ENCODE results near the gene ZKSCAN8. TPM values are rescaled to one million over a fixed set of nuclear protein-coding genes. Genes with fewer than 3 reads are reported as not detected.

The ZKSCAN8 gene
- total RNA-seq, 1 experiment from 2014 or later, result 20.7 TPM

DNA sequence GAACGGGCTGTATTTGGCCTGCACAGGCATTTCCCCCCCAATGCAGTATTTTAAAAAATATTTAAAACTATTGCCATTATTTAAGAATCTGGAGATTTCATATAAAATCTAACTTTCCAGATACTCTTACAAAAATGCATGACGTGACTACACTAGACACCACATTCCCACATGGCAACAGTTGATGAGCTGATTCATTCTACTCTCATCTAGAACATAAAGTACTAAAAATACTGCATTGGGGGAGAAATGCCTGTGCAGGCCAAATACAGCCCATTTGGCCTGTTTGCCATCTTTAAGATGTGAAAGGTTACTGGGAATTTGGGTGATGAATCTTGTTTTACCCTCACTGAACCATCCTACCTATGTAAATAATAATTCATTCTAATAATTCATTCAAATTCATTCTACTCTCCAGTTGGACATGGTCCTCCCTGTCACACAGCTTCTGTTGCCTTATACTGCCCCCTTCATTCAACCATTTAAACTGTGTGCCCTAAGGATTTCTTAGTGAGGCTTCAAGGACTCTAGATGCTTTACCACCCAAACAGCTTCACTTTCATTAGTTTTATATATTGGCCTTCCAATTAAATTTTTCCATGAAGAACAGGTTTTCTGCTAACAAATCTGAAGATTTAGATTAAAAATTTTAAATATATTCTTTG lies 24.2 kb upstream of the ZKSCAN8 start:
- no peaks in the 10 kb centered on the region for H3K9me3 ChIP-seq (ENCODE audit: control insufficient read depth in 1 of 2, insufficient read depth in 1 of 2, low read depth in 1 of 2, low read length in 2 of 2)
- TF ChIP-seq, protein P1, sequence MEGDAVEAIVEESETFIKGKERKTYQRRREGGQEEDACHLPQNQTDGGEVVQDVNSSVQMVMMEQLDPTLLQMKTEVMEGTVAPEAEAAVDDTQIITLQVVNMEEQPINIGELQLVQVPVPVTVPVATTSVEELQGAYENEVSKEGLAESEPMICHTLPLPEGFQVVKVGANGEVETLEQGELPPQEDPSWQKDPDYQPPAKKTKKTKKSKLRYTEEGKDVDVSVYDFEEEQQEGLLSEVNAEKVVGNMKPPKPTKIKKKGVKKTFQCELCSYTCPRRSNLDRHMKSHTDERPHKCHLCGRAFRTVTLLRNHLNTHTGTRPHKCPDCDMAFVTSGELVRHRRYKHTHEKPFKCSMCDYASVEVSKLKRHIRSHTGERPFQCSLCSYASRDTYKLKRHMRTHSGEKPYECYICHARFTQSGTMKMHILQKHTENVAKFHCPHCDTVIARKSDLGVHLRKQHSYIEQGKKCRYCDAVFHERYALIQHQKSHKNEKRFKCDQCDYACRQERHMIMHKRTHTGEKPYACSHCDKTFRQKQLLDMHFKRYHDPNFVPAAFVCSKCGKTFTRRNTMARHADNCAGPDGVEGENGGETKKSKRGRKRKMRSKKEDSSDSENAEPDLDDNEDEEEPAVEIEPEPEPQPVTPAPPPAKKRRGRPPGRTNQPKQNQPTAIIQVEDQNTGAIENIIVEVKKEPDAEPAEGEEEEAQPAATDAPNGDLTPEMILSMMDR (IDR thresholded peaks at IDR 0.05 in 2 of 3, conservative IDR thresholded peaks at IDR 0.05 in 1 of 3; ENCODE audit: borderline replicate concordance in 1 of 3, insufficient read depth in 1 of 3, low read depth in 2 of 3, low read length in 2 of 3), result 0 out of 6 replicates have a peak, but pooled peaks of 1 of the 3 experiments have one; percentile 8
- TF ChIP-seq ZNF274 (IDR thresholded peaks at IDR 0.05; ENCODE audit: low read depth, low read length), result no peak
- TF ChIP-seq, protein P2, sequence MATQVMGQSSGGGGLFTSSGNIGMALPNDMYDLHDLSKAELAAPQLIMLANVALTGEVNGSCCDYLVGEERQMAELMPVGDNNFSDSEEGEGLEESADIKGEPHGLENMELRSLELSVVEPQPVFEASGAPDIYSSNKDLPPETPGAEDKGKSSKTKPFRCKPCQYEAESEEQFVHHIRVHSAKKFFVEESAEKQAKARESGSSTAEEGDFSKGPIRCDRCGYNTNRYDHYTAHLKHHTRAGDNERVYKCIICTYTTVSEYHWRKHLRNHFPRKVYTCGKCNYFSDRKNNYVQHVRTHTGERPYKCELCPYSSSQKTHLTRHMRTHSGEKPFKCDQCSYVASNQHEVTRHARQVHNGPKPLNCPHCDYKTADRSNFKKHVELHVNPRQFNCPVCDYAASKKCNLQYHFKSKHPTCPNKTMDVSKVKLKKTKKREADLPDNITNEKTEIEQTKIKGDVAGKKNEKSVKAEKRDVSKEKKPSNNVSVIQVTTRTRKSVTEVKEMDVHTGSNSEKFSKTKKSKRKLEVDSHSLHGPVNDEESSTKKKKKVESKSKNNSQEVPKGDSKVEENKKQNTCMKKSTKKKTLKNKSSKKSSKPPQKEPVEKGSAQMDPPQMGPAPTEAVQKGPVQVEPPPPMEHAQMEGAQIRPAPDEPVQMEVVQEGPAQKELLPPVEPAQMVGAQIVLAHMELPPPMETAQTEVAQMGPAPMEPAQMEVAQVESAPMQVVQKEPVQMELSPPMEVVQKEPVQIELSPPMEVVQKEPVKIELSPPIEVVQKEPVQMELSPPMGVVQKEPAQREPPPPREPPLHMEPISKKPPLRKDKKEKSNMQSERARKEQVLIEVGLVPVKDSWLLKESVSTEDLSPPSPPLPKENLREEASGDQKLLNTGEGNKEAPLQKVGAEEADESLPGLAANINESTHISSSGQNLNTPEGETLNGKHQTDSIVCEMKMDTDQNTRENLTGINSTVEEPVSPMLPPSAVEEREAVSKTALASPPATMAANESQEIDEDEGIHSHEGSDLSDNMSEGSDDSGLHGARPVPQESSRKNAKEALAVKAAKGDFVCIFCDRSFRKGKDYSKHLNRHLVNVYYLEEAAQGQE (IDR thresholded peaks at IDR 0.05; ENCODE audit: low read depth), result no peak
- peak; percentile 29; the same call in 1 of the 2 replicates for TF ChIP-seq RAD21 (IDR thresholded peaks at IDR 0.05; ENCODE audit: low read depth)
- TF ChIP-seq, protein P3, sequence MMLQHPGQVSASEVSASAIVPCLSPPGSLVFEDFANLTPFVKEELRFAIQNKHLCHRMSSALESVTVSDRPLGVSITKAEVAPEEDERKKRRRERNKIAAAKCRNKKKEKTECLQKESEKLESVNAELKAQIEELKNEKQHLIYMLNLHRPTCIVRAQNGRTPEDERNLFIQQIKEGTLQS (IDR thresholded peaks at IDR 0.05), result no peak
- no peak for TF ChIP-seq ZFX (IDR thresholded peaks at IDR 0.05)
- TF ChIP-seq EZH2phosphoT487 (IDR thresholded peaks at IDR 0.05; ENCODE audit: borderline replicate concordance), result no peak
- no peak for TF ChIP-seq FOSL1 (IDR thresholded peaks at IDR 0.05; ENCODE audit: low read depth)
- no peak for TF ChIP-seq CEBPB (IDR thresholded peaks at IDR 0.05; ENCODE audit: low read depth)
- TF ChIP-seq, protein P4, sequence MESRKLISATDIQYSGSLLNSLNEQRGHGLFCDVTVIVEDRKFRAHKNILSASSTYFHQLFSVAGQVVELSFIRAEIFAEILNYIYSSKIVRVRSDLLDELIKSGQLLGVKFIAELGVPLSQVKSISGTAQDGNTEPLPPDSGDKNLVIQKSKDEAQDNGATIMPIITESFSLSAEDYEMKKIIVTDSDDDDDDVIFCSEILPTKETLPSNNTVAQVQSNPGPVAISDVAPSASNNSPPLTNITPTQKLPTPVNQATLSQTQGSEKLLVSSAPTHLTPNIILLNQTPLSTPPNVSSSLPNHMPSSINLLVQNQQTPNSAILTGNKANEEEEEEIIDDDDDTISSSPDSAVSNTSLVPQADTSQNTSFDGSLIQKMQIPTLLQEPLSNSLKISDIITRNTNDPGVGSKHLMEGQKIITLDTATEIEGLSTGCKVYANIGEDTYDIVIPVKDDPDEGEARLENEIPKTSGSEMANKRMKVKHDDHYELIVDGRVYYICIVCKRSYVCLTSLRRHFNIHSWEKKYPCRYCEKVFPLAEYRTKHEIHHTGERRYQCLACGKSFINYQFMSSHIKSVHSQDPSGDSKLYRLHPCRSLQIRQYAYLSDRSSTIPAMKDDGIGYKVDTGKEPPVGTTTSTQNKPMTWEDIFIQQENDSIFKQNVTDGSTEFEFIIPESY (IDR thresholded peaks at IDR 0.05; ENCODE audit: extremely low read depth, insufficient replicate concordance, low read length), result no peak
- H3K9me2 ChIP-seq (ENCODE audit: insufficient read depth), result no peaks in the 10 kb centered on the region
- H3K27me3 ChIP-seq (ENCODE audit: insufficient read depth, low read length), result no peaks in the 10 kb centered on the region
- no peaks in the 10 kb centered on the region for H4K20me1 ChIP-seq (ENCODE audit: insufficient read depth)
- RAD21 ChIA-PET (ENCODE audit: low non-redundant PET in 1 of 2, low total read pairs in 2 of 2, uncharacterized antibody in 2 of 2, unreplicated experiment in 2 of 2), result no interaction called here
- no peaks in the 10 kb centered on the region for H3K4me1 ChIP-seq (ENCODE audit: control insufficient read depth in 1 of 2, insufficient read depth in 2 of 2, low read length in 2 of 2)
- no peak overlapping the region for H3K9ac ChIP-seq (ENCODE audit: low read length)
- H3K4me2 ChIP-seq (ENCODE audit: low read length), result no peak overlapping the region
- intact Hi-C loops (cut with micrococcal nuclease), result no loop called here
- no peak overlapping the region for H3K4me3 ChIP-seq (replicated peaks in 1 of 2; ENCODE audit: low read depth in 1 of 2, low read length in 2 of 2)
- H3K79me2 ChIP-seq (ENCODE audit: insufficient read depth, low read length), result no peaks in the 10 kb centered on the region
- BruUV-seq (replicated peaks), result no TSS peak
- CTCF ChIA-PET, result no interaction called here
- POLR2A ChIA-PET, result no interaction called here
- H3K36me3 ChIP-seq (ENCODE audit: control insufficient read depth in 1 of 2, insufficient read depth in 2 of 2, low read length in 2 of 2), result peaks cover 10 to 19% of the 10 kb centered on the region in 2 experiments; a peak in 2 of 4 replicates
- ATAC-seq (no peak), DNase-seq (ENCODE audit: low read depth, low spot score) (no peak)
- H3K27ac ChIP-seq (ENCODE audit: low read depth, low read length), result no peak overlapping the region
- no peak overlapping the region for H2AFZ ChIP-seq (ENCODE audit: low read depth, low read length, poor library complexity, severe bottlenecking)

All from HCT116 (cell line).